ENCODE results near the gene MEG3.
"Not testable (repeated sequence)": the region's sequence is repeated elsewhere in the genome, so short reads cannot be mapped to it uniquely, and the experiment has no call there.

MEG3 gene

DNA sequence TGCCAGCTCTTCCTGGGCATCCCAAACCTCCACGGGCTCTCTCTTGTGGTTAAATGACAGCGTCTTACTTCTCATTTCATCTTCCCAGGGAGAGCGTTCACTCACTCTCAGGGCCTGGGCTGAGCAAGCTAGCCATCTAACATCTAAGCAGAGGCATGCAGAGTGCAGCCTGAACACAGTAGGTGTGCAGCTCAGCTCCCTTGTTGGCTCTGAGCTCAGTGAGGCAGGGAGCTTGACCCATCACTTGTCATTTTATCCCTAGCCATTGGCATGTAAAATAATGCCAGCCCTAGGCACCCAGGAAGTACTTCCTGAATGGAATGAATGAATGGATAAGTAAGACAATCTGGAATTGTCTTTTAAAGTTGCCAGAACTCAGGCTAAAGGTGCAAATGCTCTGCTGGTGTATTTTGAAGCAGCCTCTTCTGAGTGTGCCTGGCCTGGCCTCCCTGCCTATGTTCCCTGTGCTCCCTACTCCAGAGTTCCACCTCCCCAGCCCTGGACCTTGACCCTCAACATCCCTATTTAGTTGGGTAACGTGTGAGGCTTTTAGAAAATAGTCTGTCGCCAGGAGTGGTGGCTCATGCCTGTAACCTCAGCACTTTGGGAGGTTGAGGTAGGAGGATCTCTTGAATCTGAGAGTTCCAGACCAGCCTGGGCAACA, 9.5 kb upstream of the MEG3 start:
- DNase-seq, result no peak

DNA sequence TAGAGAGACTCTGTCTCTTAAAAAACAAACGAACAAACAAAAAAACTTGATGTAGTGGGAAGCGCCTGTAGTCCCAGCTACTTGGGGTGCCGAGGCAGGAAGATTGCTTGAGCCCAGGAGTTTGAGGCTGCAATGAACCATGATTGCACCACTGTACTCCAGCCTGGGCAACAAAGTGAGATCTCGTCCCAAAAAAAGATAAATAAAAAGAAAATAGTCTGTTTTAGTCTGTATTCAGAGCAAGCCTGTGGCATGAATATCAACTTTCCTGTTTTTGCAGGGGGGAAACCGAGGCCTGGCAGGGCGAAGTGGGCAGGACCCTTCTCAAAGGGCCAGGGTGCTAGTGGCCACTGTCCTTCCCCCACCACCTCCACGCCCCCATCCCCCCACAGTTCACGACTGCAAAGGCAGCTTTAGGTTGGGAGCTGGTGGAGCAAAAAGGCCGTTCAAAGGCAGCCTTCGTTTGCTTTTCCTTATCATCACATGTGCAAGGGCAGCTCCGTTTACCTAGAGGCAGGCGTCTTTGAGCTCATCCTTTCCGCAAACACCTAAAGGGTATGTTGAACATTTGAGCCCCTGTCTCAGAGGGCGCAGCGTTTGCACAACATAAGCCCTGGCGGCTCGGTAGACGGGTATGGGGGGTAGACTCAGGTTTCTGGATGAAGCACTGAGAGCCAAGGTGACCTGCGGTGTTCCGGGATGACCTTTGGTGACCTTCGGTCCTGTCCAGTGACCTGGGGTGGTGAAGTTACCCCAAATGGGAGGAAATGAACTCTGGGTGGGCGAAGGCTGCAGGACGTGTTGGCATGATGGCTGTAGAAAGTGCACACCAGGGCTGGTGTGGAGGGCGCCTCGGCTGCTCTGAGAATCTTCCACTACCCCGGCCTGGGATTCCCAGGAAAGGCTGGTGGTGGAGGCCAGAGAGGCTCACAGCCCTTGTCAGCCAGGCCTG, 8.7 kb upstream of the MEG3 start:
- no peak for DNase-seq

DNA sequence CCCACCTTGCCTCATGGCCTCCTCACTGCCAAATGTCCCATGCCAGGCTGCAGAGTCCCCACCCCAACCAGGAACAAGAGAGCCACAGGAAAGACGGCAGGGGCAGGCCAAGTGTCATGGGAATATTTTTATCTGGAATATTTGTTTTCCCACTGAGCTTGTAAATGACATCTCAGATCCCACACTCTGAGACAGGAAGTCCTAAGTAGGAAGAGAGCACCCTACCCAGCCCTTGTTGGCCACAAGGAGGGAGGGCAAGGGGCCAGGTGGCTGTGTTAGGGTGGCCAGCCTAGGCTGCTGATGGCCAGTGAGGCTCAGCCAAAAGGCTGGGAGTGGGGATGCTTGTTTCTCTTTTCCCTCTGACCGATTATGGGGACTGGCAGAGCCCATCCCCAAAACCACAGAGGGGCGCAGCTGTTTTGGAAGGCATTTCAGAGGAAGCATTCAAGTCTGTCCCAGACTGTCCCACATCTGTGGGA, 7.7 kb upstream of the MEG3 start:
- no peak for DNase-seq

DNA sequence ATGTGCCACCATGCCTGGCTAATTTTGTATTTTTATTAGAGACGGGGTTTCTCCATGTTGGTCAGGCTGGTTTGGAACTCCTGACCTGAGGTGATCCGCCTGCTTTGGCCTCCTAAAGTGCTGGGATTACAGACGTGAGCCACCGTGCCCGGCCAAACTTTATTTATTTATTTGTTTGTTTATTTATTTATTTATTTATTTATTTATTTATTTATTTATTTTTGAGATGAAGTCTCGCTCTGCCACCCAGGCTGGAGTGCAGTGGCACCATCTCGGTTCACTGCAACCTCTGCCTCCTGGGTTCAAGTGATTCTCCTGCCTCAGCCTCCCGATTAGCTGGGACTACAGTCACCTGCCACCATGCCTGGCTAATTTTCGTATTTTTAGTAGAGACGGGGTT, 7.0 kb upstream of the MEG3 start:
- not testable (repeated sequence) for DNase-seq

DNA sequence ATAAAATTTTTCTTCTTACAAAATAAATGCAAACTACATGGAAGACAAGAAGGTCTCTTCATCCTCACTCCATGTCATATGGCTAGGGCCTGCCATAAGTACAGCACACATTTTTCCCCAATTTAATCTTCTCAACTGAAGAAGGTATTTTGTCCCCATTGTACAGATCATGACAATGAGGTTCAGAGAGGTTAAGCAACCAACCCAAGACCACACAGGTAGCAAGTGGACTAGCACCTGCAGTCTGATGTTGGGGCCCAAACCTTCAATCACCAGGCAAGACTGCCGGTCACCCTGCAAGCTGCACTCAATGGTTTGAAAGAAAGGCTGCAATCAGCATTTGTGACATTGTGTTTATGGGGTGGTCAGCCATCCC, 6.5 kb upstream of the MEG3 start:
- DNase-seq, result no peak

DNA sequence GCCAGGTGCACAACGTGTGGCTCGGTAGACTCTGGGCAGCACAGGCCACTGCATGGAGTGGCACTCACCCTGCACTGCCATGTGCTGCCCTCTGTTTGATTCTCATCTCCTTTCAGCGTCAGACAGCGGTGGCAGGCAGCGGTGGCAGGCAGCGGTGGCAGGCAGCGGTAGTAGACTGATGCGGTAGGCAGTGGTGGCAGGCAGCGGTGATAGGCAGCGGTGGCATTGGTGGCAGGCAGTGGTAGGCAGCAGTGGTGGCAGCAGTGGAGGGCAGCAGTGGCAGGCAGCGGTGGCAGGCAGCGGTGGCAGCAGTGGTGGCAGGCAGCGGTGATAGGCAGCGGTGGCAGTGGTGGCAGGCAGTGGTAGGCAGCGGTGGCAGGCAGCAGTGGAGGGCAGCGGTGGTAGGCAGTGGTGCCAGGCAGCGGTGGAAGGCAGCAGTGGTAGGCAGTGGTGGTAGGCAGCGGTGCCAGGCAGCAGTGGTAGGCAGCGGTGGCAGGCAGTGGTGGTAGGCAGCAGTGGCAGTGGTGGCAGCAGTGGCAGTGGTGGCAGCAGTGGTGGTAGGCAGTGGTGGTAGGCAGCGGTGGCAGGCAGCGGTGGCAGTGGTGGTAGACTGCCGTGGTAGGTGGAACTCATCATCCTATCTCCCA, 6.0 kb upstream of the MEG3 start:
- DNase-seq, result no peak

DNA sequence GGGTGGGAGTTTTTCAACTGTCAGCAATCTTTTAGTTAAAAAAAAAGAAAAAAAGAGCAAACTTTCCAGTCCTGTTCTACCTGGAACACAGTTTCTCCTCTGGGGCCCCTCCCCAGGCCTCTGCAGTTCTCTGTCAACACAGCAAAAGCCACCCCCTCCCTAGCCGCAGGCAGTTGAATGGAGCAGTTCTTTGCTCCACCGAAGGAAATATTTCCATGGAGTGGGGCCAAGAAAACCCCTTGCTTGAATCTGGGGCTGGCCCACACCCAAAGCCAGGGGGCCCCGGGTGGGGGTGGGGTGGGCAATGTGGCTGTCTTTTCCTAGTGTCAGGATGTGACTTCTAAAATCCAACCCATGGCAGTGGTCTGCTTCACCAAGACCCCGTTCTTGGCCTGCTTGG, 5.0 kb upstream of the MEG3 start:
- DNase-seq, result no peak

DNA sequence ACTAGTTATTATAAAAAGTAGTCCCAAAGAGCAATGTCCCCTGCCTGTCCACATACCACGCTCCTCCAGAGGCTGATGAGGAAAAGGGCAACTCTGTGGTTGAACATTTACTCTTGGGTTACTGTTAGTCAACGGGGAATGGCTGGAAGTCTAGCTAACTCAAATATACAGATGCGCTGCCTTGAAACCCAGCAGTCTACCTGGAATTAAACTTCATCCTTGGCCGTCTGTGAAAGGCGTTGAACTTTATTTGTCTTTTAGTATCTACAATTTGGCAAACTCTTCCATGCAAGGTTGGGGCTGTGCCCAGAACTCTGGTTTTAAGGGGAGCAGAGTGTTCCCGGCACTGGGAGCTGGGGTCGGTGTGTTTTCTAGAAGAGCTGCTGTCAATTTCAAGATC, 3.9 kb upstream of the MEG3 start:
- no peak for DNase-seq

DNA sequence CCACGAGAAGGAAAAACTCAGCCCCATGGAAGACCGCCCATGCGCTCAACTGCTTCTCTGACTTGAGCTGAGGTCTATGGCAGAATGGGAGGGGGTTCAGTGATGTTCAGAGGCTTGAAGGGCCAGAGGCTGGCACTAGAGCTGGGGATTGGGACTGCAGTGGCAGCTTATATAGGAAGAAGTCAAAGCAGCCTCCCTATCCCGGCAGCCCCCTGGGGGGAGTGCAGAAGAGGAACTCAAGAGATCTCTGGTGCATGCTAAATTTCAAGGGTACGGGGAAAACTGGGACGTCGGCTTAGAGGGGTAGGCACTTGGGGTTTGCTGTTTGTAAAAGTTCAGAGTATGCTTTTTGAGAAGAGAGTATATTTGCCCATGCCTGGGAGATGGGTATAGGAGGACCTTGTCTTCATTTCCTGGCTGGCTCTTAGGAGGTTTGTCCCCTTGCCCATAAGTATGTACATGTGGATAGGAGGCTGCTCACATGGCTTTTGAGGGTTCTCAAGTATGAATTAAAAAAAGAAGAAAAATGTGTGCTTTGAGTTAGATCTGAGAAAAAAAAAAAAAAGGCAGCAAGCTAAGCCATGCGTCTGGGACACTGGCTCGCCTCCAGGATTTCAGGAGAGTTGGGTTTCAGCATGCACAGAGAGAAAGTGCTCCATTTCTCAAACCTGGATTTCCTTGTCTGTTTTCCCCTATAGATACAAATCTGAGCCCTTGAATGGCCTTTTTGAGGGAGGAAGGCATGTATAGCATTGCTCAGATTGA, 3.2 kb upstream of the MEG3 start:
- no peak for DNase-seq

DNA sequence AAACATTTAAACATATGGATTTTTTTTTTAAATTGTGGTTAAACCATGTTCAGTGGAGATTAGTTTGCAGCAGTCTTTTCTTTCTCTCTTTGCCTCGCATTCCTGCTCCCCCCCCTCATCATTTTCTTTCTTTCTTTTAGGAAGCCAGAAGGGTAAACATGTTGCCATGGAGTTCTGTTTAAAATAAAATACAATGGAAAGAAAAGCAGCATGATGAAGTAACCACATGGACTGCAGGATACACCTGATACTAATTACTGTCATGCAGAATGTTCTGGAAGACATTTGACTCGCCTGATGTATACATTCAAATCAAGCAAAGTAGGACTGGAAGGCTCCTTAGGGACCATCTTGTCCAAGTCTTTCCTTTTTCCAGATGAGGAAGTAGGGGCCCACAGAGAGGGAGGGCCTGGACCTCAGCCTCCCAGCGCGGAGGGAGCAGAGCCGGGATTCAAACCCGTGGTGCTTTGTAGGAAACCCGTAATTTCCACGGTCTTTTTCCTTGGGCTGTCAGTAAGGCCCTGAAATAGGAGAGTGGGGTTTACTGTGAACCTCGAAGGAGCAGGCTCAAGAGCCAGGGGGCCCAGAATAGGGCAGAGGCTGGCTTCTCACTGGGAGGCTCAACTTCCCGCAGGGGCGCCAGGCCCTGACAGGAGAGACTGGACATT, 2.4 kb upstream of the MEG3 start:
- DNase-seq, result no peak

DNA sequence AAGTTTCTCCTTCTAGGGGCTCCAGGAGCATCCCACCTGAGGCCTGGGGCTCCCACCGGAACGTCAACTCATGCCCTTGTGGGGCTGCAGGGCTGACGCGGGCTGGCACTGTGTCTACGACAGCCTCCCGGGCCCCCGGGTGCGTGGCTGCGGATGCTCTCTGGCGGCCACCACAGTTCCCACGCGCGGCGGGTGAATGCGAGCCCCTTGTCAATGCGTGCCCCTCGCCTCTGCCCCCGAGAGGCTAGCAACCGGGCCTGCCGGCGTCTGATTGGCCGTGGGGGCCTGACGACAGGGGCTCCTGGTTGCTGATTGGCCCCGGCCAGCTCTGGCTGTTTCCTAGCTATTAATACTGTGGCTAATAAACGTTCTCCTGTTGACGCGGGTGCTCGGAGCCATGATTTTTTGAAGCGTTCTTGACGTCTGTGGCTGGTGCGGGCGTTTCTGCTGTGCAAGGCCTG, 1.8 kb upstream of the MEG3 start:
- peak in 2 of 4 experiments; percentile 7 to 11 for DNase-seq

DNA sequence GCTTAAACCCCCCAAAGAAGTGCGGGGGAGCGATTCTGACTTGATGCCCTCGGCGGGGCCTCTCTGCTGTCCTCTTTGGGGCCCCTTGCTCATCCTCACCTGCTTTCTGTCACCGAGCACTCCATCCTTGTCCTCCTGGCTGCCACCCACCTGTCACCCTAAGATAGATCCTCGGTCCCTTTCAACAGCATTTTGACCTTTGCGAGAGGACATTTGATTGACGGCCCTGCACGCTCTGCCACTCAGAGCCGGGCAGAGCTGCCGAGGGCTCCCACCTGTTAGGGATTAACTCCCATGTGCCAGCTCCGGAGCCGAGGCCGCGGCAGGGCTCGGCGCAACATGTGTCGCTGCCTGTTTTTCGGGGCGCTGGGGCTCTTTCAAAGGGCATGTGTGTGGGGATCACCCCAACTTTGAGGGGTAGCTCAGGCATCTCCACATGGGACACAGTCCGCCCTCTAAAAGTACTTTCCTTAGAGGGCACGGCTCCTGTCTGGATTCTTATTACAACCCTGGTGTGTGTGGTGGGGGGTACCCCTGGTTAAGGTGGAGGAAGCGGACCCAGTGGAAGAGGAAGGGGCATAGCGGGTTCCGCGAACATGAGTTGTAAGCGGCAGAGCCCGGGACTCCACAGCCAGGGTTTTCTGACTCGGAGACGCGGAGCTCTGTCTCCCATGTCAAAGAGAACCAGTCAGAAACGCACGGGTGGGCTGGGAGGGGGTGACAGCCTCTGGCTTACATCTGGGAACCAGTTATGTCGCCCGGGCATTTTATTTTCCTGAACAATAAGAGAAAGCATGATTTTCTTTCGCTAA, 811 bp upstream of the MEG3 start:
- DNase-seq, result no peak

DNA sequence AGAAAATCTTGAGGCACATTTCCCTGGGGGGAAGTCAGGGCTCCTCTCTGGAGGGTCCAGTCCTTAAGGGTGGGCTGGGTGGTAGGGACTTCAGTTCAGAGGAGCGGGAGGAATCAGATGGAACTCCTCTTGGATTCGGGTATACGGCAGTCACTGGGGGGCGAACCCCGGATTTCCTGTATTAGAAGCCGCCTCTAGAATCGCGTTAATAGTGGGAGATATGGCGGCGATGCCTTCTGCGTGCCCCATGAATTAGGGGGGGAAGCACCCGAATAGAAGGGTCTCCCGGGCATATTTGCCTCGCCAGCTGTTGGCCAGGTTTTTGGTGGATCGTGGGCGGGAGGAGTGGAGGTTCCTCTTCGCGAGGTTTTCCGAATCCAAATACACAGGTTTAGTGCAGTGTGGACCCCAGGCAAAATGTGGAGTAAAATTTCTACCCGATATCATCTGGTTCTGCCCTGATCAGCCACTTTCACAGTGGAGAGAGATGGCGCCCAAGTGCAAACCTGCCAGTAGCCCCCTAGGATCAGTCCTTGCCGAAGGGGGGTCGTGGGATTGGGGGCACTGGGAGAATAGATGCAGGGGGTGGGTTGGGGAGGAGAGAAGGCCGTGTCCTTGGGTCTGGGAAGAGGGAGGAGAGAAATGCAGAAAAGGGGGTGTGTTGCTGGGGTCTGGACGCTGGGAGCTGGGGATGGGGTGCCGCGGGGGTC, 628 bp downstream of the MEG3 start:
- no peak for DNase-seq

DNA sequence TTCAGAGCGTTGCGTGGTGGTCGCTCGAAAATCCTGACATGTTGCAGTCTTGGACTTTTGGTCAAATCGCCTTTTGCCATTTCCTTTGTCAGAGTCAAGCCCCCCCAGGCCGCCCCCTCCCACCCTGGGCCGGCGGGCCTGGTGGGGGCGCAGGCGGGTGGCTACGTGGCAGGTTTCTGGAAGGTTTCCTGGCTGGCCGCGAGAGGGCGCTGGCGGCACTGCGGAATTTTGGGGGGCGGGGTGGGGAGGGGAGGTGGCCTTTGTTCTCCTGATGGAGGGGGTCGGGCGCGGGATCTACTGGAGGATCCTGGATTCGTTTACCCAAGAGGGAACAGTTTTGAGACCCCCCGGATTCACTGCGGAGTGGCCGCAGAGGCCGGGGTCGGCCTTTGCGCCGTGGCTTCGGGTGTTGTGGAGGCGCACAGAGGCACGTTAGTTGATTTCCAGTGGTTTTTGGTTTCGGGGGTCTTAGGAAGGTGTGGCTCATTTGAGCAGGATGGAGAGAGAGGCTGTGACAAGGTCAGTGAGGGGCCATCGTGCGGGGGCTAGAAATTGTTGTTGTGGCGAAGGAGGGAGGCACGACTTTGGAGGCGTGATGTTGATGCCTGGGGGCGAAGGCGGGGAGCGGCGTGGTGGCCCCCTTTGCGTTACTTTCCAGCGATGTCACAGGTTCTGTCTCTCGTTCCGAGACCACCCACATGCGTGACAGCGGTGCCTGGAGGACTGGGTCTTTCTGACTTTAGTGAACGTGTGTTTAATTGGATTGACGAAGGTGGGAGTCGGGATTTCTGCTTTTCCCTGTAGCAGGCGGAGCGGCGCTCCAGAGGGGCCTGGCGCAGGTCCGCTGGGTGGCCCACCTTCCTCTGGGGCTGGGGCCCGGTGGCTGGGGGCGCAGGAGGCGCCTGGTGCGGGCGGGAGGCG, 1.4 kb downstream of the MEG3 start:
- no peak for DNase-seq

DNA sequence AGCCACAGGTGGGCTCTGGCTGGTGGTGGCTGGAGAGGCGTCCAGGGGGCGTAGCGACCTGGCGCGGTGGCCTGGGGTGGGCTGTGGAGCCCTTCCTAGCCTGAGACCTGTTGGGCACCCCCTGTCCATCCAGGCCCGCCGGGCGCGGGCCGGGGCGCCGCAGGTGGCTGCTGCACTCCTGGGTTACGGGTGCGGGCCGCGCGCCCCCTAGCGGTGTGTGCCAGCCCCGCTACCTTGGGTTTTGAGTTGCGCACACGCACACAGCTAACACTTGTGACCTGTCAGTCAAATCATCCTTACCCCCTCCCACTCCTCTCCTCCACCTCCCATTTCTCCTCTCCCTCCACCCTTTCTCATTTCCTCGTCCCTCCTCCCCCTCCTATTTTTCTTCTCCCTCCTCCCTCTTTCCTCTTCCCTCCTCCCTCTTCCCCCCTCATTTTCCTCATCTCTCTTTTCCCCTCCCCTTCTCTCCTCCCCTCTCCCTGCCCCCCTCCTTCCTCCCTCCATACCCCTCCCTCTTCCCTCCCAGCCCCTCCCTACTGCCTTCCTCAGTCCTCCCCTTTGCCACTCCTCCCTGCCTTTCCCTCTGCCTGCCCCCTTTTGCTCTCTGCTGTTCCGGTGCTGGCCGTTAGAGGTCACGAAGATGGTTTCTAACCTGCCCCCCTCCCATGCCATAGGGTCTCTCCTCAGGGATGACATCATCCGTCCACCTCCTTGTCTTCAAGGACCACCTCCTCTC, 2.3 kb downstream of the MEG3 start:
- DNase-seq, result peak in 1 of 4 experiments; percentile 9

DNA sequence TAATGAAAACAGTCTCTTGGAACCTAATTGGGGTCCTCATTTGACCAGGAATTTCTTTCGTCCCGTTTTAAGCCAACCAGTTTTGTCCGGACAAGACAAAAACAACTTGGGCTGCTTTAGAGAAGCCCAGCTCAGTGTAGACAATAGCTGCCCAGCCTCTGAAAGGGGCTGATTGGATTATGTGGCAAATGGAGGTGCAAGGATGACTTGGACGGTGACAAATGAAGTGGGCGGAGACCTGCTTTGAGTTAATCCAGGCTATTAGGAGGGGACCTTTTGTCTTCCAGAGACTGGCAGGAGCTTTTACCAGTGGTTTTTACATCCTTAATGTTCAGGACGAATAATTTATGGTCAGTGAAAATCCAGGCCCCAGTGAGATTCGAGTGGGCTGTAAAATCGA, 4.8 kb downstream of the MEG3 start:
- no peak for DNase-seq

DNA sequence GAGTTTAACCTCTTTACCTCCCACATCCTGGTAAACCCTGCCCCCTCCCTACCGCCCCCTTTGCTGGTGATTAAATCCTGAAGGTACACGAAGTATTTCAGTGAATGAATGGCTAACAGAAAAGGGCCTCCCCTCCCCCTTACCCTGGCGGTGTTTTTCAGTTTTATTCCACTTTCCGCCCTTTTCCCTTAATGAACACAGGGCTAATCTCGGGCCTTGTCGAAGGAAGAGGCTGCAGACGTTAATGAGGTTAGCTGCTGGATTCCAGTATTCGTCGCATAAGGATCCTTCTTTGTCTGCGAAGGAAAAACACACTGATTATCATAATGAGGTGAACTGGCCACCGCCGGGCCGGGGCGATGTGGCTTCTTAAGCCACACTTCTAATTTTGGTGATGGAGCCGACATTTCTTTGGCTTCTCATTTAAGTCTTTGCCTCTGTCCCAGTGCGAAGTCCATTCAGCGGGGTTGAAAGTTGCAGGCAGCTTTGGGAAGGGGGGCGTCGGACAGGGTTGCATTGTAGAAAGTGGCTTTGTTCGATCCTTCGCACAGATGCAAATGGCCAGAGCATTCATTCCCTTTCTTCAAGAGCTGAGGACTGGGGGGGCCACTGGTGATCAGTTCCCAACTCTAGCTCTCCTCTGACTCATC, 6.5 kb downstream of the MEG3 start:
- no peak for DNase-seq

All from suppressor macrophage (primary cell).